WTC11 (cell line): ENCODE results near the gene PEX6.

ENCODE experiments used
- ARID4B ChIP-seq: sonication (generic); formaldehyde crosslinking; IDR thresholded peaks from 2 replicates; pipeline ENCODE4 v1.8.0; 2023; ENCODE audit warnings: missing genetic modification reagents, mild to moderate bottlenecking, borderline replicate concordance
- CBFB ChIP-seq: sonication (generic); formaldehyde crosslinking; IDR thresholded peaks from 2 replicates; pipeline ENCODE4 v1.8.1; 2022; ENCODE audit warnings: mild to moderate bottlenecking, low read depth, missing genetic modification reagents
- CREB1 ChIP-seq: sonication (generic); formaldehyde crosslinking; IDR thresholded peaks from 2 replicates; pipeline ENCODE4 v1.8.0; 2023; ENCODE audit warnings: mild to moderate bottlenecking, missing genetic modification reagents
- ELF4 ChIP-seq: sonication (generic); formaldehyde crosslinking; IDR thresholded peaks from 2 replicates; pipeline ENCODE4 v1.8.1; 2022; ENCODE audit warnings: low read depth, mild to moderate bottlenecking, moderate library complexity, missing genetic modification reagents
- SP1 ChIP-seq: sonication (generic); formaldehyde crosslinking; conservative IDR thresholded peaks from 2 replicates; pipeline ENCODE4 v1.8.1; 2022; ENCODE audit warnings: missing genetic modification reagents
- TEAD1 ChIP-seq: sonication (generic); formaldehyde crosslinking; IDR thresholded peaks from 2 replicates; pipeline ENCODE4 v1.8.0; 2022; ENCODE audit warnings: mild to moderate bottlenecking, missing genetic modification reagents
- ZNF232 ChIP-seq: sonication (generic); formaldehyde crosslinking; IDR thresholded peaks from 2 replicates; pipeline ENCODE4 v1.8.0; 2022; ENCODE audit warnings: mild to moderate bottlenecking, missing genetic modification reagents
- TF ChIP-seq, protein P1 (sequence below): sonication (generic); formaldehyde crosslinking; IDR thresholded peaks from 2 replicates; pipeline ENCODE4 v1.8.0; 2022; ENCODE audit warnings: mild to moderate bottlenecking, missing genetic modification reagents
- TF ChIP-seq, protein P2 (sequence below): fragments of 200-600 bp; IDR thresholded peaks from 2 replicates; pipeline ENCODE4 v1.8.0; 2022; ENCODE audit warnings: antibody characterized with exemption
- TF ChIP-seq, protein P3 (sequence below): sonication (generic); formaldehyde crosslinking; IDR thresholded peaks from 2 replicates; pipeline ENCODE4 v1.8.1; 2022; ENCODE audit warnings: mild to moderate bottlenecking, moderate library complexity, missing genetic modification reagents
- TF ChIP-seq, protein P4 (sequence below): sonication (generic); formaldehyde crosslinking; IDR thresholded peaks from 2 replicates; pipeline ENCODE4 v1.8.1; 2023; ENCODE audit warnings: mild to moderate bottlenecking, missing genetic modification reagents
- TF ChIP-seq, protein P5 (sequence below): sonication (generic); formaldehyde crosslinking; IDR thresholded peaks from 2 replicates; pipeline ENCODE4 v1.8.1; 2023; ENCODE audit warnings: mild to moderate bottlenecking, missing genetic modification reagents, borderline replicate concordance

- no peak for TF ChIP-seq TEAD1
- TF ChIP-seq, protein P1, sequence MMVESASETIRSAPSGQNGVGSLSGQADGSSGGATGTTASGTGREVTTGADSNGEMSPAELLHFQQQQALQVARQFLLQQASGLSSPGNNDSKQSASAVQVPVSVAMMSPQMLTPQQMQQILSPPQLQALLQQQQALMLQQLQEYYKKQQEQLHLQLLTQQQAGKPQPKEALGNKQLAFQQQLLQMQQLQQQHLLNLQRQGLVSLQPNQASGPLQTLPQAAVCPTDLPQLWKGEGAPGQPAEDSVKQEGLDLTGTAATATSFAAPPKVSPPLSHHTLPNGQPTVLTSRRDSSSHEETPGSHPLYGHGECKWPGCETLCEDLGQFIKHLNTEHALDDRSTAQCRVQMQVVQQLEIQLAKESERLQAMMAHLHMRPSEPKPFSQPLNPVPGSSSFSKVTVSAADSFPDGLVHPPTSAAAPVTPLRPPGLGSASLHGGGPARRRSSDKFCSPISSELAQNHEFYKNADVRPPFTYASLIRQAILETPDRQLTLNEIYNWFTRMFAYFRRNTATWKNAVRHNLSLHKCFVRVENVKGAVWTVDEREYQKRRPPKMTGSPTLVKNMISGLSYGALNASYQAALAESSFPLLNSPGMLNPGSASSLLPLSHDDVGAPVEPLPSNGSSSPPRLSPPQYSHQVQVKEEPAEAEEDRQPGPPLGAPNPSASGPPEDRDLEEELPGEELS (CRISPR knock-in tag) = no peak
- TF ChIP-seq, protein P2, sequence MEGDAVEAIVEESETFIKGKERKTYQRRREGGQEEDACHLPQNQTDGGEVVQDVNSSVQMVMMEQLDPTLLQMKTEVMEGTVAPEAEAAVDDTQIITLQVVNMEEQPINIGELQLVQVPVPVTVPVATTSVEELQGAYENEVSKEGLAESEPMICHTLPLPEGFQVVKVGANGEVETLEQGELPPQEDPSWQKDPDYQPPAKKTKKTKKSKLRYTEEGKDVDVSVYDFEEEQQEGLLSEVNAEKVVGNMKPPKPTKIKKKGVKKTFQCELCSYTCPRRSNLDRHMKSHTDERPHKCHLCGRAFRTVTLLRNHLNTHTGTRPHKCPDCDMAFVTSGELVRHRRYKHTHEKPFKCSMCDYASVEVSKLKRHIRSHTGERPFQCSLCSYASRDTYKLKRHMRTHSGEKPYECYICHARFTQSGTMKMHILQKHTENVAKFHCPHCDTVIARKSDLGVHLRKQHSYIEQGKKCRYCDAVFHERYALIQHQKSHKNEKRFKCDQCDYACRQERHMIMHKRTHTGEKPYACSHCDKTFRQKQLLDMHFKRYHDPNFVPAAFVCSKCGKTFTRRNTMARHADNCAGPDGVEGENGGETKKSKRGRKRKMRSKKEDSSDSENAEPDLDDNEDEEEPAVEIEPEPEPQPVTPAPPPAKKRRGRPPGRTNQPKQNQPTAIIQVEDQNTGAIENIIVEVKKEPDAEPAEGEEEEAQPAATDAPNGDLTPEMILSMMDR = no peak
- TF ChIP-seq, protein P3, sequence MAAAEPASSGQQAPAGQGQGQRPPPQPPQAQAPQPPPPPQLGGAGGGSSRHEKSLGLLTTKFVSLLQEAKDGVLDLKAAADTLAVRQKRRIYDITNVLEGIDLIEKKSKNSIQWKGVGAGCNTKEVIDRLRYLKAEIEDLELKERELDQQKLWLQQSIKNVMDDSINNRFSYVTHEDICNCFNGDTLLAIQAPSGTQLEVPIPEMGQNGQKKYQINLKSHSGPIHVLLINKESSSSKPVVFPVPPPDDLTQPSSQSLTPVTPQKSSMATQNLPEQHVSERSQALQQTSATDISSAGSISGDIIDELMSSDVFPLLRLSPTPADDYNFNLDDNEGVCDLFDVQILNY (CRISPR knock-in tag) = no peak
- TF ChIP-seq ARID4B (CRISPR knock-in tag) = no peak
- TF ChIP-seq ZNF232 = no peak
- TF ChIP-seq, protein P4, sequence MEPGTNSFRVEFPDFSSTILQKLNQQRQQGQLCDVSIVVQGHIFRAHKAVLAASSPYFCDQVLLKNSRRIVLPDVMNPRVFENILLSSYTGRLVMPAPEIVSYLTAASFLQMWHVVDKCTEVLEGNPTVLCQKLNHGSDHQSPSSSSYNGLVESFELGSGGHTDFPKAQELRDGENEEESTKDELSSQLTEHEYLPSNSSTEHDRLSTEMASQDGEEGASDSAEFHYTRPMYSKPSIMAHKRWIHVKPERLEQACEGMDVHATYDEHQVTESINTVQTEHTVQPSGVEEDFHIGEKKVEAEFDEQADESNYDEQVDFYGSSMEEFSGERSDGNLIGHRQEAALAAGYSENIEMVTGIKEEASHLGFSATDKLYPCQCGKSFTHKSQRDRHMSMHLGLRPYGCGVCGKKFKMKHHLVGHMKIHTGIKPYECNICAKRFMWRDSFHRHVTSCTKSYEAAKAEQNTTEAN (CRISPR knock-in tag) = no peak
- TF ChIP-seq SP1 (CRISPR knock-in tag) = no peak
- TF ChIP-seq, protein P5, sequence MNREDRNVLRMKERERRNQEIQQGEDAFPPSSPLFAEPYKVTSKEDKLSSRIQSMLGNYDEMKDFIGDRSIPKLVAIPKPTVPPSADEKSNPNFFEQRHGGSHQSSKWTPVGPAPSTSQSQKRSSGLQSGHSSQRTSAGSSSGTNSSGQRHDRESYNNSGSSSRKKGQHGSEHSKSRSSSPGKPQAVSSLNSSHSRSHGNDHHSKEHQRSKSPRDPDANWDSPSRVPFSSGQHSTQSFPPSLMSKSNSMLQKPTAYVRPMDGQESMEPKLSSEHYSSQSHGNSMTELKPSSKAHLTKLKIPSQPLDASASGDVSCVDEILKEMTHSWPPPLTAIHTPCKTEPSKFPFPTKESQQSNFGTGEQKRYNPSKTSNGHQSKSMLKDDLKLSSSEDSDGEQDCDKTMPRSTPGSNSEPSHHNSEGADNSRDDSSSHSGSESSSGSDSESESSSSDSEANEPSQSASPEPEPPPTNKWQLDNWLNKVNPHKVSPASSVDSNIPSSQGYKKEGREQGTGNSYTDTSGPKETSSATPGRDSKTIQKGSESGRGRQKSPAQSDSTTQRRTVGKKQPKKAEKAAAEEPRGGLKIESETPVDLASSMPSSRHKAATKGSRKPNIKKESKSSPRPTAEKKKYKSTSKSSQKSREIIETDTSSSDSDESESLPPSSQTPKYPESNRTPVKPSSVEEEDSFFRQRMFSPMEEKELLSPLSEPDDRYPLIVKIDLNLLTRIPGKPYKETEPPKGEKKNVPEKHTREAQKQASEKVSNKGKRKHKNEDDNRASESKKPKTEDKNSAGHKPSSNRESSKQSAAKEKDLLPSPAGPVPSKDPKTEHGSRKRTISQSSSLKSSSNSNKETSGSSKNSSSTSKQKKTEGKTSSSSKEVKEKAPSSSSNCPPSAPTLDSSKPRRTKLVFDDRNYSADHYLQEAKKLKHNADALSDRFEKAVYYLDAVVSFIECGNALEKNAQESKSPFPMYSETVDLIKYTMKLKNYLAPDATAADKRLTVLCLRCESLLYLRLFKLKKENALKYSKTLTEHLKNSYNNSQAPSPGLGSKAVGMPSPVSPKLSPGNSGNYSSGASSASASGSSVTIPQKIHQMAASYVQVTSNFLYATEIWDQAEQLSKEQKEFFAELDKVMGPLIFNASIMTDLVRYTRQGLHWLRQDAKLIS (CRISPR knock-in tag) = no peak
- TF ChIP-seq CBFB = no peak
- no peak for TF ChIP-seq CREB1 (CRISPR knock-in tag)
- no peak for TF ChIP-seq ELF4 (CRISPR knock-in tag)
Observed at GRCh38 chr6:42973926-42974325, 5.1 kb downstream of the PEX6 start.
